Measurements from ENCODE around the gene CCDC57.

CCDC57 gene

DNA sequence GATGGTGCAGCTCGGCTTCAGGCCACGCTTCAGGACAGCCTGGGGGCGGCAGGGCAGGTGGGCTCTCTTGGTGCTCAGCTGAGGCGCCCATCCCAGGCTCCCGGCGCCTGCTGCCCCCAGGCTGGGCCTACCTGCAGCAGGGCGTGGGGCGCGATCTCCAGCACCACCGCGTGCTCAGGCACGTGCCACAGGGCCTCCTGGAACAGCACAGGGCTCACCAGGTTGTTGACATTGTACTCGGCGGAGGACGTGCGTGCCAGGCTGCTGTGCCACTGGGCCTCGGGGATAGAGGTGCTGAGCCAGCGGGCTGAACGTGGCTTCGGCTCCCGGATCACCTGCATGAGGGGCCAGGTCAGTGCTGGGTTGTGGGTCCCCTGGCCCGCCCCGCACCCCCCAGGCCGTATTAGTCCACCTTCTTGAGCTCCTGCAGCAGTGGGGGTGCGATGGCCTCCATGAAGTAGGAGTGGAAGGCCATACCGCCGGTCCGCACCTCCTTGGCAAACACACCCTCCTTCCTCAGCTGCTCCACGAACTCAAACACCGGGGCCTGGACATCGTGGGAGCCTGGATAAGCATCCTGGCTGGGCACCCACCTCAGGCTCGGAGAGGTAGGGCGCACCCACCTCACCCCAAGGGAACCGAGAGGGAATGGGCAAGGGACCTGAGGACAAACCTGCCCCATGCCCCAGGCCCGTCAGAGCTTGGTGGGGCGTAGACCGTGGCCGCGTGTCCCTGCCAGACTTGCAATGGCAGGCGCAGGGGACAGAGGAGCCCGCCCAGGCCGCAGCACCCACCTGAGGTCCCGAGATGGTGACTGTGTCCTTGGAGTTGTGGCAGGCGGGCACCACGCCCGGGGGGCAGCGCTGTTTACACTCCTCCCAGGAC, 123.6 kb downstream of the CCDC57 start:
- DNase-seq = no peak

DNA sequence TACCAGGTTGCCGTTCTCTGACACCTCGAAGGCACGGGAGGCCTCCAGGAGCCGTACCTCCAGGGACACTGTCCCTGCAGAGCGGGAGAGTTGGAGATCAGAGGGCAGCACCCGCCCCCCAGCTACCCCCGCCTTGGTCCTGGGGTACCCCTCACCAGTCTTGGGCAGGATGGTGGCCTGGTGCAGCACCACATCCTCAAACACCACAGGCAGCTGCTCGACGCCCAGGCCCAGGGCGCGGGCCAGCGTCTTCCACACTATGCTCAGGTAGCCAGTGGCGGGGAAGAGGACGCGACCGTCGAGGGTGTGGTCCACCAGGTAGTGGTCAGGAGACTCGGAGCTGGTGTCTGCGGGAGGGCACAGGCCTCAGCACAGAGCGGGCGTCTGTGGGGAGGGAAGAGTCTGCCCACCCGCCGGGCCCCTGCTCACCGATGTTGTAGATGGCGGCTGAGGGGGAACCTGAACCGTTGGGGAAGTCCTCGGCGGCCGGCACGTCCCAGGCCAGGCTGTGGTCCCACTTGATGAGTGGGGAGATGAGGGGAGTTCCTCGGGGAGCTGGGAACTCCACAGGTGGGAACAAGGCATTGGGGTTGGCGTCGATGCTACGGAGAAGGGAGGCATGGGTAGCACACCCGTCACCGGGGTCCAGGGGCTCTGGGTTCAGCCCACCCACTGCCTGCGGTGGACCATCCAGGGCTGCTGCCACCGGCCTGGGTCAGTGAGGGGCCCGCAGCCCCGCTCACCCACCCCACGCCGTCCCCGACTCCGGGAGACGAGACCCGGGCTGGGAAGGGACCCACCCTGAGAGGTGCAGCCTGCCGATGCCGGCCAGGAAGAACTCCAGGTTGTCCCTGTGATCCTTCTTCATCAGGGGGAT, 124.4 kb downstream of the CCDC57 start:
- no peak for DNase-seq

- DNase-seq = no peak
Measured at GRCh38 chr17:82086941-82087906, 125.4 kb downstream of the CCDC57 start.

GRCh38 chr17:82085931-82086764, 126.5 kb downstream of the CCDC57 start:
- no peak for DNase-seq

GRCh38 chr17:82085031-82085861, 127.4 kb downstream of the CCDC57 start:
- no peak for DNase-seq

GRCh38 chr17:82084373-82085030, 128.1 kb downstream of the CCDC57 start:
- DNase-seq = no peak

DNA sequence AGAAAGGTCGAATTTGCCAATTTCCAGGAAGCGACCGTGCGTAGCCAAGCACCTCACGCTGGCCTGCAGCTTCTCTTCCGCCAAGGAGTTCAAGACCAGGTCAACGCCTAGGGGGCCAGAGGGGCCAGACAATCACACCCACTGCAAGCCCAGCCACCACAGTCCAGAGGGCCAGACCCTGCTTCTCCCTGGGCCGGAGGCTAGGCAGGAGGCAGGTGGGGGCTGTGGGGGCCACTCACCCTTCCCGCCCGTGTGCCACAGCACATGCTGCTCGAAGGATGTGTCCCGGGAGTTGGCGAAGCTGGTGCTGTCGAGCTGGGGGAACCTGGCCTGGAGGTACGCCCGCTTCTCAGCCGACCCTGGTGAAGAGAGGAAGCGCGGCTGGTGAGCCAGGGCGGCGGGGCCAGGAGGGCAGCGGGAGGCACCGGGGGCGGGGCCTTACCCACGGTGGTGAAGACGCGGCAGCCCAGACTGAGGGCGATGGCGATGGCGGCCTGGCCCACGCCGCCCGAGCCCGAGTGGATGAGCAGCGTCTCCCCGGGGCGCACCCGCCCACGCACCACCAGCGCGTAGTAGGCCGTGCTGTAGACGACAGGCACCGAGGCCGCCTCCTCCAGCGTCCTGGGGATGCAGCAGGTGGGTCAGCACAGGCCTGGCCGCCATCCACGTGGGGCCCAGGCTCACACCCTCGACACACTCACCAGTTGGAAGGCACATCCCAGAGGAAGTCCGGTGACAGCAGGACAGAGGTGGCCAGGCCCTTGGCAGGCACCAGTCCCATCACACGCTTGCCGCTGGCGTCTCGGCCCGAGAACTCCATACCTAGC, 128.9 kb downstream of the CCDC57 start:
- DNase-seq = no peak

- no peak for DNase-seq
Measured at GRCh38 chr17:82083009-82083408, 129.6 kb downstream of the CCDC57 start.

- DNase-seq = no peak
Measured at GRCh38 chr17:82082456-82082855, 130.2 kb downstream of the CCDC57 start.

GRCh38 chr17:82081966-82082365, 130.7 kb downstream of the CCDC57 start:
- DNase-seq = no peak

GRCh38 chr17:82081546-82081945, 131.1 kb downstream of the CCDC57 start:
- no peak for DNase-seq

- no peak for DNase-seq
Measured at GRCh38 chr17:82080789-82081464, 131.7 kb downstream of the CCDC57 start.

GRCh38 chr17:82080048-82080788, 132.4 kb downstream of the CCDC57 start:
- DNase-seq = no peak

GRCh38 chr17:82079001-82079677, 133.5 kb downstream of the CCDC57 start:
- no peak for DNase-seq

DNA sequence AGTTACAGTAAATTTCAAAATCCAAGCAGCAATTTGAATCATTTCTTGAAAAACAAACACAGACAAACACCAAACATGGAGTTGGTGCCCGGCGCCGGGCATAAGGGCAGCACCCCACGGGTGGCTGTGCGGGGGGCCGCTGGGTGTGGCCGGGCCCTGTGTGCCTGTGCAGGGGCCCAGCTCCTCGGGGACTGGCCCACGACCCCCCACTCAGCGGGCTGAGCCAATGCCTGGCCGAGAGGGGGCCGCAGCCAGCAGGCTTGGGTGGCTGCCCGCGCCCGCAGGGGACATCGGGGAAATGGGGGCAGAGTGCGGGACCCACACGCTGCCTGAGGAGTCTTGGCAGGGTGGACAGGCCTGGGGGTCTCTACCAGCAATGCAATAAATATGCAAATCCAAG, 134.2 kb downstream of the CCDC57 start:
- DNase-seq = no peak

- no peak for DNase-seq
Measured at GRCh38 chr17:82077617-82078358, 134.9 kb downstream of the CCDC57 start.

All from NCI-H446 treated with DMSO at 0.1 percent for 48 hours (cell line).